K562 (cell line): ENCODE results near the gene ACTRT2. TPM values are rescaled to one million over a fixed set of nuclear protein-coding genes. Genes with fewer than 3 reads are reported as not detected.

Source experiments
- ATAC-seq: fragments of 200-7000 bp; cut with Tn5 transposase; 3 replicates; pipeline ENCODE4 v1.9.1; 2020; ENCODE audit warnings: moderate library complexity
- BruUV-seq: library from RNA; stranded (reverse); fragments of 400-500 nt; replicated peaks from 2 replicates; lab custom pipeline; 2021; lab: Mats Ljungman, UMichigan
- CTCF ChIA-PET: fragments of 300-600 bp; formaldehyde crosslinking; extraction: SDS; loops from one replicate; lab custom pipeline; 2021; ENCODE audit warnings: low intra/inter-chr PET ratio; lab: Yijun Ruan, JAX
- POLR2A ChIA-PET: fragments of 300-600, 350-650 bp; sonication (Branson Sonifier 250); formaldehyde crosslinking; extraction: SDS; loops from one replicate; lab custom pipeline; 2021; ENCODE audit warnings: antibody characterized with exemption, inconsistent platforms; lab: Yijun Ruan, JAX
- DNase-seq, 4 experiments: peaks; one replicate each; pipeline versions ENCODE4 v3.0.0 to v3.0.0-alpha.2; 2011 to 2018; ENCODE audit warnings: low spot score in 3 of 4, mixed read lengths in 3 of 4; ENCODE audit errors: extremely low read depth in 1 of 4
- FAIRE-seq: peaks from 2 replicates; lab custom pipeline; 2011; peaks lifted over from hg19 to GRCh38; lab: Jason Lieb, UNC
- H2AFZ ChIP-seq: 2 replicates; pipeline ENCODE4 v1.6.0; 2011; ENCODE audit warnings: low read depth, low read length, control low read depth, inconsistent platforms
- H3K27ac ChIP-seq: fragments of 200-600 bp; 3 replicates; pipeline ENCODE4 v1.8.0; 2011; ENCODE audit warnings: low read depth, mild to moderate bottlenecking, control low read depth, inconsistent platforms, low read length, moderate library complexity, mixed read lengths; ENCODE audit errors: extremely low read depth
- H3K27me3 ChIP-seq, 2 experiments: fragments of 300-600 bp in 1 of 2; 2 replicates in 1 of 2; 3 replicates in 1 of 2; pipeline versions ENCODE4 v1.6.0 to v1.8.0; 2011; ENCODE audit warnings: inconsistent platforms in 2 of 2, low read length in 2 of 2, mild to moderate bottlenecking in 1 of 2, mixed read lengths in 1 of 2, moderate library complexity in 1 of 2; ENCODE audit not compliant: control insufficient read depth in 2 of 2, insufficient read depth in 2 of 2
- H3K36me3 ChIP-seq: fragments of 300-600 bp; 3 replicates; pipeline ENCODE4 v1.8.0; 2011; ENCODE audit warnings: mild to moderate bottlenecking, low read length, inconsistent platforms; ENCODE audit not compliant: control insufficient read depth, insufficient read depth
- H3K4me1 ChIP-seq, 2 experiments: fragments of 200-600 bp in 1 of 2; replicated peaks in 1 of 2; 2 replicates in 1 of 2; 3 replicates in 1 of 2; pipeline versions ENCODE4 v1.5.1 to v1.8.0; 2011; ENCODE audit warnings: inconsistent platforms in 2 of 2, low read length in 2 of 2, mild to moderate bottlenecking in 1 of 2, mixed read lengths in 1 of 2, moderate library complexity in 1 of 2; ENCODE audit not compliant: control insufficient read depth in 2 of 2, insufficient read depth in 2 of 2
- H3K4me2 ChIP-seq: 2 replicates; pipeline ENCODE4 v1.6.1; 2011; ENCODE audit warnings: low read length, control low read depth, inconsistent platforms, mixed read lengths; ENCODE audit not compliant: insufficient read depth
- H3K4me3 ChIP-seq: fragments of 200-600 bp; sonication (generic), shearing (Covaris generic); 2 replicates; pipeline ENCODE4 v1.5.1; 2016; ENCODE audit warnings: control low read depth, inconsistent platforms
- H3K79me2 ChIP-seq: fragments of 200-600 bp; 3 replicates; pipeline ENCODE4 v1.8.0; 2011; ENCODE audit warnings: low read length, inconsistent platforms; ENCODE audit not compliant: control insufficient read depth, insufficient read depth
- H3K9ac ChIP-seq, 2 experiments: 2 replicates each; pipeline versions ENCODE4 v1.6.0 to v1.6.1; 2011; ENCODE audit warnings: low read depth in 2 of 2, low read length in 2 of 2, control low read depth in 1 of 2, inconsistent platforms in 1 of 2, mild to moderate bottlenecking in 1 of 2, mixed read lengths in 1 of 2; ENCODE audit not compliant: insufficient read depth in 1 of 2
- H3K9me1 ChIP-seq: one replicate; pipeline ENCODE4 v1.6.0; 2011; ENCODE audit warnings: inconsistent platforms, mild to moderate bottlenecking, low read length, moderate library complexity; ENCODE audit not compliant: control insufficient read depth, insufficient read depth
- H3K9me3 ChIP-seq: replicated peaks from 2 replicates; pipeline ENCODE4 v1.5.1; 2011; ENCODE audit warnings: low read depth, low read length, inconsistent platforms; ENCODE audit not compliant: control insufficient read depth, insufficient read depth
- H4K20me1 ChIP-seq: replicated peaks from 2 replicates; pipeline ENCODE4 v1.6.1; 2011; ENCODE audit warnings: low read length, inconsistent platforms, mixed read lengths; ENCODE audit not compliant: control insufficient read depth, insufficient read depth
- ATF1 ChIP-seq, 2 experiments: fragments of 450-650 bp in 1 of 2; IDR thresholded peaks; 2 replicates each; pipeline ENCODE4 v1.6.1; 2016; ENCODE audit warnings: missing compliant biosample characterization in 1 of 2, missing genetic modification characterization in 1 of 2
- EHMT2 ChIP-seq: fragments of 450-650 bp; IDR thresholded peaks from 2 replicates; pipeline ENCODE4 v1.6.1; 2018; ENCODE audit warnings: antibody characterized with exemption
- HDAC1 ChIP-seq, 2 experiments: fragments of 450-650 bp; IDR thresholded peaks; 2 replicates each; pipeline ENCODE4 v1.6.1; 2016 to 2017; ENCODE audit warnings: inconsistent platforms in 1 of 2, mild to moderate bottlenecking in 1 of 2, moderate library complexity in 1 of 2
- YY1 ChIP-seq, 3 experiments: IDR thresholded peaks; 2 replicates each; pipeline ENCODE4 v1.6.1; 2011; ENCODE audit warnings: low read length in 2 of 3, mild to moderate bottlenecking in 2 of 3, moderate library complexity in 2 of 3, borderline replicate concordance in 1 of 3, control low read depth in 1 of 3, low read depth in 1 of 3; ENCODE audit not compliant: insufficient read depth in 3 of 3, insufficient replicate concordance in 2 of 3, control insufficient read depth in 1 of 3, insufficient read length in 1 of 3; ENCODE audit errors: extremely low read depth in 1 of 3
- WGBS: fragments of 100-300 bp; shearing (Covaris generic); methylation state at CpG from one replicate; pipeline ENCODE4 v1.1.6; 2016; ENCODE audit warnings: low coverage, mixed read lengths; ENCODE audit not compliant: insufficient coverage; ENCODE audit errors: missing lambda C conversion rate; 5-methylcytosine and 5-hydroxymethylcytosine counted together
- in situ Hi-C: fragments of 300-500 bp; cut with MboI; formaldehyde crosslinking; loops from 4 replicates; pipeline ENCODE4 v1.15.0; 2018; ENCODE audit warnings: inconsistent platforms, mixed read lengths
- intact Hi-C: fragments of 100-400 bp; cut with micrococcal nuclease; formaldehyde crosslinking; loops from 2 replicates; pipeline ENCODE4 v1.14.2; 2022
- polyA plus RNA-seq, 8 experiments: library from polyadenylated mRNA; depleted of rRNA in 4 of 8; stranded (reverse) in 5 of 8; unstranded in 3 of 8; fragments of >200 nt; fragmentation: Nextera tagmentation in 2 of 8; fragmentation: Illumina TruSeq in 1 of 8; extraction: Ambion mirVana in 2 of 8; extraction: Trizol in 1 of 8; gene quantifications; 2 replicates each; pipeline versions ENCODE4 v1.2.1 to v1.2.3, GENCODE V29; 2011 to 2014; ENCODE audit warnings: inconsistent platforms in 1 of 8, missing spikeins in 1 of 8
- total RNA-seq, 7 experiments: library from RNA; depleted of rRNA in 6 of 7; stranded (reverse); fragments of >200 nt in 6 of 7; fragmentation: Illumina TruSeq in 2 of 7; extraction: Trizol in 2 of 7; gene quantifications; 2 replicates each; pipeline versions ENCODE4 v1.2.1 to v1.2.3, GENCODE V29; 2011 to 2021; ENCODE audit warnings: low replicate concordance in 1 of 7

The ACTRT2 gene
- total and polyA plus RNA-seq, 9 of the 15 experiments (the other 6 are each of a cell fraction or from before 2014, with no cell fraction given), result not detected

GRCh38 chr1:3026124-3026523 lies 4.9 kb downstream of the ACTRT2 start:
- Histone ChIP-seq H3K27me3 (peaks cover 19 to 62% of the 10 kb centered on the region in 2 experiments; a peak in 4 of 5 replicates), H3K4me3 (no peak overlapping the region), H3K4me2 (no peak overlapping the region), H3K9me3 (no peaks in the 10 kb centered on the region), H3K36me3 (no peaks in the 10 kb centered on the region), H3K9ac (no peak overlapping the region), H3K79me2 (no peaks in the 10 kb centered on the region), H3K9me1 (no peaks in the 10 kb centered on the region), H2AFZ (no peak overlapping the region), H3K27ac (no peak overlapping the region), H4K20me1 (no peaks in the 10 kb centered on the region), H3K4me1 (0 out of 5 replicates have a peak, but pooled peaks cover 0 to 2% of the 10 kb centered on the region in 2 experiments)
- WGBS, result 0% methylated on average over 1 of the region's 1 CpG
- ATAC-seq (no peak), DNase-seq (no peak), FAIRE-seq (no peak)
- TF ChIP-seq ATF1 (CRISPR knock-in tag; IDR thresholded peaks at IDR 0.05) (no peak), ATF1 (tag; IDR thresholded peaks at IDR 0.05) (peak; percentile 30; the same call in 1 of the 2 replicates), YY1 (IDR thresholded peaks at IDR 0.05; ENCODE audit: borderline replicate concordance in 1 of 3, control insufficient read depth in 1 of 3, extremely low read depth in 1 of 3, insufficient read depth in 3 of 3, insufficient read length in 1 of 3, insufficient replicate concordance in 2 of 3, low read depth in 1 of 3, low read length in 2 of 3) (no peak), EHMT2 (peak; percentile 11; the same call in 1 of the 2 replicates), HDAC1 (IDR thresholded peaks at IDR 0.05) (0 out of 4 replicates have a peak, but pooled peaks of 1 of the 2 experiments have one; percentile 43)
- BruUV-seq, result no TSS peak
- in situ Hi-C loops (no loop called here), intact Hi-C loops (no loop called here)
- ChIA-PET CTCF (no interaction called here), POLR2A (no interaction called here)
